Measurements from ENCODE around the gene ITPRIP.

ITPRIP gene

GRCh38 chr10:104279550-104280259 lies 58.6 kb downstream of the ITPRIP start:
- H3K27ac ChIP-seq (ENCODE audit: poor library complexity, severe bottlenecking): no peak overlapping the region
- DNase-seq (ENCODE audit: low spot score) (no peak), ATAC-seq (ENCODE audit: low read depth) (no peak)
- H3K27me3 ChIP-seq (ENCODE audit: insufficient read depth, poor library complexity, severe bottlenecking): no peaks in the 10 kb centered on the region
- H3K4me3 ChIP-seq (ENCODE audit: severe bottlenecking): no peak overlapping the region
- H3K4me1 ChIP-seq (ENCODE audit: insufficient read depth, poor library complexity, severe bottlenecking): peaks cover 7% of the 10 kb centered on the region
- TF ChIP-seq, protein P1, sequence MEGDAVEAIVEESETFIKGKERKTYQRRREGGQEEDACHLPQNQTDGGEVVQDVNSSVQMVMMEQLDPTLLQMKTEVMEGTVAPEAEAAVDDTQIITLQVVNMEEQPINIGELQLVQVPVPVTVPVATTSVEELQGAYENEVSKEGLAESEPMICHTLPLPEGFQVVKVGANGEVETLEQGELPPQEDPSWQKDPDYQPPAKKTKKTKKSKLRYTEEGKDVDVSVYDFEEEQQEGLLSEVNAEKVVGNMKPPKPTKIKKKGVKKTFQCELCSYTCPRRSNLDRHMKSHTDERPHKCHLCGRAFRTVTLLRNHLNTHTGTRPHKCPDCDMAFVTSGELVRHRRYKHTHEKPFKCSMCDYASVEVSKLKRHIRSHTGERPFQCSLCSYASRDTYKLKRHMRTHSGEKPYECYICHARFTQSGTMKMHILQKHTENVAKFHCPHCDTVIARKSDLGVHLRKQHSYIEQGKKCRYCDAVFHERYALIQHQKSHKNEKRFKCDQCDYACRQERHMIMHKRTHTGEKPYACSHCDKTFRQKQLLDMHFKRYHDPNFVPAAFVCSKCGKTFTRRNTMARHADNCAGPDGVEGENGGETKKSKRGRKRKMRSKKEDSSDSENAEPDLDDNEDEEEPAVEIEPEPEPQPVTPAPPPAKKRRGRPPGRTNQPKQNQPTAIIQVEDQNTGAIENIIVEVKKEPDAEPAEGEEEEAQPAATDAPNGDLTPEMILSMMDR (IDR thresholded peaks at IDR 0.05; ENCODE audit: poor library complexity, severe bottlenecking): no peak
- peaks cover 54% of the 10 kb centered on the region for H3K36me3 ChIP-seq (ENCODE audit: low read depth)
- H3K9me3 ChIP-seq (ENCODE audit: severe bottlenecking): no peaks in the 10 kb centered on the region

- H3K27ac ChIP-seq (ENCODE audit: poor library complexity, severe bottlenecking): no peak overlapping the region
- no peaks in the 10 kb centered on the region for H3K9me3 ChIP-seq (ENCODE audit: severe bottlenecking)
- H3K4me3 ChIP-seq (ENCODE audit: severe bottlenecking): no peak overlapping the region
- TF ChIP-seq, protein P1 (IDR thresholded peaks at IDR 0.05; ENCODE audit: poor library complexity, severe bottlenecking): no peak
- peaks cover 45% of the 10 kb centered on the region for H3K36me3 ChIP-seq (ENCODE audit: low read depth)
- peaks cover 7% of the 10 kb centered on the region for H3K4me1 ChIP-seq (ENCODE audit: insufficient read depth, poor library complexity, severe bottlenecking)
- ATAC-seq (ENCODE audit: low read depth) (no peak), DNase-seq (ENCODE audit: low spot score) (no peak)
- H3K27me3 ChIP-seq (ENCODE audit: insufficient read depth, poor library complexity, severe bottlenecking): no peaks in the 10 kb centered on the region
These were observed 60.5 kb downstream of the ITPRIP start for GRCh38 chr10:104277785-104278184.

DNA sequence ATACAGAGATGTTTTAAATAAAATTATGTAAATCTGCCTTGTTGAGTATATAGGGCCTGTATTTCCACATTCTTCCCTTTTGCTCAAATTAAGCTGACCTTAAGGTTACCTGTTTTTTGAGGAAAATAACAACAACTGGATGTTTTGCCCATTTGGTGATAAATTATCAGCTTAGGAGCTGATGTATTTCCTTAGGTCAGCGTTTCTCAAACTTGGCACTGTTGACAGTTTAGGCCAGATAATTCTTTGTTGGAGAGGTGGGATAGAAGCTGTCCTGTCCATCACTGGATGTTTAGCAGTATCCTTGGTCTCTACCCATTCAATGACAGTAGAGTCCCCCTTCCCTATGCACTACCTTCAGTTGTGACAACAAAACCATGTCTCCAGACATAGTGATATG lies 62.1 kb downstream of the ITPRIP start:
- Histone ChIP-seq H3K27me3 (ENCODE audit: insufficient read depth, poor library complexity, severe bottlenecking) (no peaks in the 10 kb centered on the region), H3K9me3 (ENCODE audit: severe bottlenecking) (no peaks in the 10 kb centered on the region), H3K27ac (ENCODE audit: poor library complexity, severe bottlenecking) (no peak overlapping the region), H3K4me3 (ENCODE audit: severe bottlenecking) (no peak overlapping the region), H3K4me1 (ENCODE audit: insufficient read depth, poor library complexity, severe bottlenecking) (peaks cover 7% of the 10 kb centered on the region), H3K36me3 (ENCODE audit: low read depth) (peaks cover 38% of the 10 kb centered on the region)
- DNase-seq (ENCODE audit: low spot score): no peak
- ATAC-seq (ENCODE audit: low read depth): no peak
- TF ChIP-seq, protein P1 (IDR thresholded peaks at IDR 0.05; ENCODE audit: poor library complexity, severe bottlenecking): no peak

- TF ChIP-seq, protein P1 (IDR thresholded peaks at IDR 0.05; ENCODE audit: poor library complexity, severe bottlenecking): peak; percentile 95
- H3K36me3 ChIP-seq (ENCODE audit: low read depth): peaks cover 27% of the 10 kb centered on the region
- H3K9me3 ChIP-seq (ENCODE audit: severe bottlenecking): no peaks in the 10 kb centered on the region
- DNase-seq (ENCODE audit: low spot score): peak; percentile 69
- no peaks in the 10 kb centered on the region for H3K27me3 ChIP-seq (ENCODE audit: insufficient read depth, poor library complexity, severe bottlenecking)
- peak overlapping the region; percentile 33 for H3K27ac ChIP-seq (ENCODE audit: poor library complexity, severe bottlenecking)
- ATAC-seq (ENCODE audit: low read depth): peak; percentile 90
- peak overlapping the region; percentile 56 for H3K4me3 ChIP-seq (ENCODE audit: severe bottlenecking)
- peaks cover 7% of the 10 kb centered on the region for H3K4me1 ChIP-seq (ENCODE audit: insufficient read depth, poor library complexity, severe bottlenecking)
These were observed 63.2 kb downstream of the ITPRIP start for GRCh38 chr10:104274762-104275721.

Data from RWPE2 (cell line).